ENCODE measurements around the gene RSPH1.

Gene RSPH1

GRCh38 chr21:42465008-42465802 is 30.8 kb downstream of the RSPH1 start:
- TF ChIP-seq YY1 (IDR thresholded peaks at IDR 0.05; ENCODE audit: low read depth) (no peak), CREB1 (IDR thresholded peaks at IDR 0.05; ENCODE audit: low read depth) (no peak), EP300 (IDR thresholded peaks at IDR 0.05; ENCODE audit: borderline replicate concordance) (no peak), USF1 (IDR thresholded peaks at IDR 0.05) (no peak), TAF1 (IDR thresholded peaks at IDR 0.05; ENCODE audit: low read depth) (no peak), NFIC (IDR thresholded peaks at IDR 0.05) (no peak), EGR1 (IDR thresholded peaks at IDR 0.05) (no peak), ZBTB7A (IDR thresholded peaks at IDR 0.05; ENCODE audit: low read depth) (no peak), FOXM1 (IDR thresholded peaks at IDR 0.05; ENCODE audit: borderline replicate concordance, low read depth) (no peak), RAD21 (IDR thresholded peaks at IDR 0.05; ENCODE audit: low read depth) (no peak), REST (IDR thresholded peaks at IDR 0.05; ENCODE audit: low read depth) (no peak), CEBPB (IDR thresholded peaks at IDR 0.05) (no peak), MAX (IDR thresholded peaks at IDR 0.05) (no peak), TCF12 (IDR thresholded peaks at IDR 0.05; ENCODE audit: low read depth) (no peak), TEAD4 (IDR thresholded peaks at IDR 0.05) (no peak)

GRCh38 chr21:42463861-42464515 is 32.0 kb downstream of the RSPH1 start:
- TF ChIP-seq EP300 (IDR thresholded peaks at IDR 0.05; ENCODE audit: borderline replicate concordance) (no peak), CREB1 (IDR thresholded peaks at IDR 0.05; ENCODE audit: low read depth) (no peak), TCF12 (IDR thresholded peaks at IDR 0.05; ENCODE audit: low read depth) (no peak), RAD21 (IDR thresholded peaks at IDR 0.05; ENCODE audit: low read depth) (no peak), USF1 (IDR thresholded peaks at IDR 0.05) (no peak), EGR1 (IDR thresholded peaks at IDR 0.05) (no peak), YY1 (IDR thresholded peaks at IDR 0.05; ENCODE audit: low read depth) (no peak), ZBTB7A (IDR thresholded peaks at IDR 0.05; ENCODE audit: low read depth) (no peak), TAF1 (IDR thresholded peaks at IDR 0.05; ENCODE audit: low read depth) (no peak), MAX (IDR thresholded peaks at IDR 0.05) (no peak), CEBPB (IDR thresholded peaks at IDR 0.05) (no peak), NFIC (IDR thresholded peaks at IDR 0.05) (no peak), TEAD4 (IDR thresholded peaks at IDR 0.05) (no peak), FOXM1 (IDR thresholded peaks at IDR 0.05; ENCODE audit: borderline replicate concordance, low read depth) (no peak), REST (IDR thresholded peaks at IDR 0.05; ENCODE audit: low read depth) (no peak)

GRCh38 chr21:42461881-42462877 is 33.8 kb downstream of the RSPH1 start:
- TF ChIP-seq TEAD4 (IDR thresholded peaks at IDR 0.05) = no peak
- TF ChIP-seq CREB1 (IDR thresholded peaks at IDR 0.05; ENCODE audit: low read depth) = no peak
- TF ChIP-seq TCF12 (IDR thresholded peaks at IDR 0.05; ENCODE audit: low read depth) = no peak
- TF ChIP-seq EGR1 (IDR thresholded peaks at IDR 0.05) = no peak
- no peak for TF ChIP-seq REST (IDR thresholded peaks at IDR 0.05; ENCODE audit: low read depth)
- TF ChIP-seq EP300 (IDR thresholded peaks at IDR 0.05; ENCODE audit: borderline replicate concordance) = no peak
- no peak for TF ChIP-seq ZBTB7A (IDR thresholded peaks at IDR 0.05; ENCODE audit: low read depth)
- TF ChIP-seq YY1 (IDR thresholded peaks at IDR 0.05; ENCODE audit: low read depth) = no peak
- no peak for TF ChIP-seq RAD21 (IDR thresholded peaks at IDR 0.05; ENCODE audit: low read depth)
- no peak for TF ChIP-seq TAF1 (IDR thresholded peaks at IDR 0.05; ENCODE audit: low read depth)
- TF ChIP-seq MAX (IDR thresholded peaks at IDR 0.05) = no peak
- TF ChIP-seq NFIC (IDR thresholded peaks at IDR 0.05) = no peak
- no peak for TF ChIP-seq CEBPB (IDR thresholded peaks at IDR 0.05)
